Hematopoietic multipotent progenitor cell treated with erythropoietin and hydrocortisone succinate and interleukin-3 and kit ligand, for 15 days (in vitro differentiated cells): ENCODE data around the gene NFIA.

Experiments
- DNase-seq: peaks from one replicate; pipeline ENCODE4 v3.0.0-alpha.2; 2015; ENCODE audit warnings: low spot score

Gene NFIA

GRCh38 chr1:61130338-61131000 is 48.1 kb downstream of the NFIA start:
- no peak for DNase-seq

DNA sequence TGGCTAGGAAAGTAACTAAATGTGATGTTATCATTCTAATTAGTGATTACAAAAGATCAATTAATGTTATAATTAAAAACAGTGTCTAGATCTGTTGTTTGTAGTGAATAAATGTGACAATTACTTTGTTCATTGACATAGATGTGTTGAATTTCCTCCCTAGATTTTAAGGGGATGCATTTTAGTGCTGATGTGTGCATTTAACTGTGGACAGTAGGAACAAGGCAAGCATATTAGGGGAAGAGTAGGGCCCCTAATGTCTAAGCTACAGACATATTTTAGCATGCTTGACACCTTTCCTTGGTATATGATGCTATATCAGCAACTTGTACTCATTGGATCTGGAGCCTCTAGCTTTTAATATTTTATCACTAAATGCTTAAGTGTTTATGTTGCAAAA is 48.9 kb downstream of the NFIA start:
- no peak for DNase-seq

DNA sequence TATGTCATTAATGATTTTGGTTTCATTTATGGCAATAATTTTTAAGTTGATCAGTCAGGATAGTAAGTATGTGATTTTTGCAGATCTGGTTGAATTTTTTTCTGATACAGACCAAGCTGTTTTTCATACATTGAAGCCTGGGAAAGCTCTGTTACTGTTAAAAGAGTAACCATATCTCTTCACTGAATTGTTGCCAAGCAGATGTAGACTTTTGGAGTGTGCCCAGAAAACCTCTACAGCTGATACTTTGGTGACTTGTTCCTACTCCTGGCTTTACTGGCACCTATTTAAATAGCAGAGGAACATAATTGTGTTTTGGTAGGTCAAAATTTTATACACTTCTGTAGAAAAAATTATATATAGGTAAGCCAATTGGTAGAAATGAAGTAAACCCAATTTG is 49.4 kb downstream of the NFIA start:
- peak; percentile 57 for DNase-seq

DNA sequence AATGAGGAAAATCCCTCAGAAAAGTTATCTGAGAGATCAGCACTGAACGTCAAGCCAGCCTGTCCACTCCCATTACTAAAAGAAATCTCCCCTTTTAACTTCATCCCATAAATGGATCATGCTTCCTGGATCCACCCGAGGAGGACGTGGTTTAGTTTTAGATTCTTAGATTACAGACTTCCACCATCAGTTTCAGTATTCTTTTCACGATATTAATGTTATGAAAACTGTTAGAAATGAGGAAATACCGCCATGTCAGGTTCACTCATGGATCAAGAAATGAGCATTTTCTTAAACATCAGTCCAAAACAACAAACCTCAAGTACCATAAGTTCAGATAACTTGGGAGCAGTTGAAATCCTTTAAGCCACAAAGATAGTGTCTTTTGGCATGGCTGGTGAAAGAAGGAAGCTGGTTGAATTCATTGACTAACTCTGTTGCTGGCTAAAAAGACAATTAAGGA is 49.8 kb downstream of the NFIA start:
- DNase-seq, result no peak

DNA sequence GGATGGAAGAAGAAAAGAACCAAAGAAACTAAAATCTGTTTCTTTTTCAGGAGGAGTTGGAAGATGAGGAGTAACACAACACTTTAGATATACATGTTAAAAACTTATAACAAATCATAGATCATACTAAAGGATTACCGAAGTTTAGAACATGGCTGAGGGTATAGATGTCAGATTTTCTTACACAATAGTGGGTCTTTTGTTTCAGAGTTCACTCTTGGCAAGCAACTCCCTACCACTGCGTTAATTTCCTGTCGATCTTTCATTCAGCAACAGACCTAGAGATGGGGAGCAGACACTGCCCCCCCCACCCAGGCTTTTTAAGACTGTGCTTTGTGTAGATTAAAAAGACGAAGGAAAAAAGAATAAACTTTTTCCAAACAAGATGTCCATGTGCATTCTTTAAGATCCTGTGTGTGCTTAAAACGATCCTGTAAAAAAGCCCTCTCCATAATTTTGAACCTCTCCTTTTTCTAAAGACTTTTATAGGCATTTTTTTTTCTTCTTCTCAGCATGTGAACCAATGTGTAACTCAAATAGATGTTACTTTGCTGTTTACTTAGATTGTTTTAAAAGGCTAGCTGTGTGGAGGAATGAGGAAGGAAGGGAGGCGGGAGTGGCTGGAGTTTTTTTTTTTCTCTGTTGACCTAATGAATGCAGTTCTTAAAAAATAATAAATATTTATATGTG is 50.4 kb downstream of the NFIA start:
- DNase-seq, result no peak

DNA sequence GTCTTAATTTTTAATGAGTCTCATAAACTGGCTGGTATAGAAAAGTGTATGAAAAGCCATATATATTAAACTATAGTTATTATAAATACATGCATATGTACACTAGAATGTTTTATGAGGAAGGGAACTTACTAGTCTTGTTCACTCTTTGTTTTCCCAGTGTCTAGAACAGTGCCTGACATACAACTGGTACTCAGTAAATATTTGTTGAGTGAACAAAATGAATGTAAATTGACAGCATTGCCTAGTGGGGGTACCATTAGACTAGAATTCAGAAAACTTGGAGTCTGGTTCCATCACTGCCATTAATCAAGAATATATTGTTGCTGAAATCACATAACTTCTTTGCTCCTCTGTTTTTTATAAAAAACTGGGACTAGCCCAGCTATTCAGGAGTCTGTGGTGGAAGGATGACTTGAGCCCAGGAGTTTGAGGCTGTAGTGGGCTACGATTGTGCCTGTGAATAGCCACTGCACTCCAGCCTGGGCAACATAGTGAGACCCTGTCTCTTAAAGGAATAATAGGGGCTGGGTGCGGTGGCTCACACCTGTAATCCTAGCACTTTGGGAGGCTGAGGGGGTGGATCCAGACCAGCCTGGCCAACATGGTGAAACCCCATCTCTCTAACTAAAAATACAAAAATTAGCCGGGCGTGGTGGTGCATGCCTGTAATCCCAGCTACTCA is 51.1 kb downstream of the NFIA start:
- no peak for DNase-seq

DNA sequence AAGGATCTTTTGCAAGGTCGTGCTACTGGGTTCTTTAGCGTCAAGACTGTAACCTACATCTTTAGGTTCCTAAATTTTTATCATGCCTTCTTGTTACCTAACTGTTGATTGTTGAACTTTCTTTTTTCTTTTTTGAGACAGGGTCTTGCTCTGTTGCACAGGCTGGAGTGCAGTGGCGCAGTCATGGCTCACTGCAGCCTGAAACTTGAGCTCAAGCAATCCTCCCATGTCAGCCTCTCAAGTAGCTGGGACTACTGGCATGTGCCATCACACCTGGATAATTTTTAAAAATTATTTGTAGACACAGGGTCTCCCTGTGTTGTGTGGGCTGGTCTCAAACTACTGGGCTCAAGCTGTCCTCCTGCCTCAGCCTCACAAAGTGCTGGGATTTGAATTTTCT is 52.9 kb downstream of the NFIA start:
- DNase-seq, result no peak

GRCh38 chr1:61138305-61138704 is 55.9 kb downstream of the NFIA start:
- DNase-seq, result no peak

DNA sequence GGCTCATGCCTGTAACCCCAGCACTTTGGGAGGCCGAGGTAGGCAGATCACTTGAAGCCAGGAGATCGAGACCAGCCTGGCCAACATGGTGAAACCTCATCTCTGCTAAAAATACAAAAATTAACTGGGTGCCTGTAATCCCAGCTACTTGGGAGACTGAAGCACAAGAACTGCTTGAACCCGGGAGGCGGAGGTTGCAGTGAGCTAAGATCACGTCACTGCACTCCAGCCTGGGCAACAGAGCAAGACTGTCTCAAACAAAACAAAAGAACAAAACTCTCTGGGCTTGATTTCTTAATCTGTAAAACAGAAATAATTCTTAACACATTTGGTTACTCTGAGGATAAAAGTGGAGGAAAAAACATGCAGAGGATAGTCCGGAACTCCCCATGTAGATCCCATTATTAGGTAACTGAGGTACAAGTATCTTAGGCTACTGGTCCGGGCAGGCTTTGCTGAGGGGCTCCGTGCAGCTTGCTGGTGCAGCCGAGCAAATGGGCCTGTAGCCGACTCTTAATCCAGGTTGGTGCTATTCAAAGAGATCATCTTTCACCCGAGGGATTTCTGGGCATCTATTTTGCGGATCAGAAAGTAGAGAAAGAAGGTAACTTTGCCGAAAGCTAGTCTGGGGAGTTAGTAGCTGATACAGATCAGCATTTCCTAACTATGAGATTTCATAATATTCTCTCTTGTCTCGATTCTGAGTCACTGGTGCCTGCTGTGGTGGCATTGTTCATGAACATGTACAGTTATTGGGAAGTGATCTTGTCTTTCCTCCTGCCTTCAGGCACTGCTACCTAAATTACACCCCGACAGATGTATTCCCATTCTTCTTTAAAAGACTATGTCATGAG is 56.8 kb downstream of the NFIA start:
- no peak for DNase-seq

DNA sequence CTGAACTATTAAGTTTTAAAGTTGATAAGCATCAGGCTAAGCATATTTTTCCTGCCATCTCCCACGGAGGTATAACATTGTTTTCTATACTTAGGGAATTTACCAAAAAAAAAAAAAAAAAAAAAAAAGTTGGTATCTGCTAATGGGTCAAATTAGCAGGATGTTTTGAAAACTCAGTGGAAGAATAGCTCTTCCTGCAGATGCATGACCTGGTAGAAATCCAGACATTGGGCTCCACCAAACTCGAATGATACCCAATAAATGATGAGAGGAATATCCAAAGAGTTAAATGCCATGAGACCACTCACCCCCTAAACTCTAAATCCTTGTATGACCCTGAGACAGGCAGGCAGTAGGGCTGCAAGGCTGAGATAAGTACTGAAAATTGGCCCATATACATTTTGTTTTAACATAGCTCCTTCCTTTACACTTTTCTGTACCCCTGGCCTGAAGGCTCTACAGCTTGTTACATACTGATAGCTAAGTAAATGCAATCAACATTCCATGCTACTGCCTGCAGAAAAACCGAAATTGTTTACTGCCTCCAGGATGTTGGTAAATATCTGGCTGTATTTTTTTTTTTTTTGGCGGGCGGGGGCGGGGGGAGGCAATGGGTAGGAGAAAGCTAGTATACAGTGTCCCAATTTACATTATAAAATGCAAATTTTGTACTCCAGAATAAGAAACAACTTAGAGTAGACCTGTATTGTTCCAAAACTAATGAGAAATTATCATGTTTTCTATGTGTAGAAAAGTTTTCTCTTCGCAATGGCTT is 57.6 kb downstream of the NFIA start:
- DNase-seq, result peak; percentile 78

DNA sequence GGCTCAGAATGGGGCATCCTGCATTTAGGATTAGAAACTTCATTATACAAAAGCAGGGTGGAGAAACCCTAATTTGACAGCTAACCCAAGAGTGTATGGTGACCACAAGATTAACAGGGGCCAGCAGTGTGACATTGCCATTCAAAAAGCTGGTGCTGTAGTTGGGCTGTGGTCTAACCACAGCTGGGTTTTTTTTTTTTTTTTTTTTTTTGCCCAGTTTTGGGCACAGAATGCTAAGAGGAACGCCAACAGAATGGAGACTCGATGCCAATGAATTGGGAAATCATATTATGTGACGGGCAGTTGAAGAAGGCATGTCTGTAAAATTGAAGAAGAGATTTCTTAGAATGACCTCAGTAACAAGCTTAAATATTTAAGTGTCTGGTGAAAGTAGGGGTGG is 58.4 kb downstream of the NFIA start:
- peak; percentile 43 for DNase-seq

- peak; percentile 50 for DNase-seq
Observed at GRCh38 chr1:61141288-61142042, 59.1 kb downstream of the NFIA start.

- DNase-seq, result no peak
Observed at GRCh38 chr1:61142043-61142440, 59.7 kb downstream of the NFIA start.

DNA sequence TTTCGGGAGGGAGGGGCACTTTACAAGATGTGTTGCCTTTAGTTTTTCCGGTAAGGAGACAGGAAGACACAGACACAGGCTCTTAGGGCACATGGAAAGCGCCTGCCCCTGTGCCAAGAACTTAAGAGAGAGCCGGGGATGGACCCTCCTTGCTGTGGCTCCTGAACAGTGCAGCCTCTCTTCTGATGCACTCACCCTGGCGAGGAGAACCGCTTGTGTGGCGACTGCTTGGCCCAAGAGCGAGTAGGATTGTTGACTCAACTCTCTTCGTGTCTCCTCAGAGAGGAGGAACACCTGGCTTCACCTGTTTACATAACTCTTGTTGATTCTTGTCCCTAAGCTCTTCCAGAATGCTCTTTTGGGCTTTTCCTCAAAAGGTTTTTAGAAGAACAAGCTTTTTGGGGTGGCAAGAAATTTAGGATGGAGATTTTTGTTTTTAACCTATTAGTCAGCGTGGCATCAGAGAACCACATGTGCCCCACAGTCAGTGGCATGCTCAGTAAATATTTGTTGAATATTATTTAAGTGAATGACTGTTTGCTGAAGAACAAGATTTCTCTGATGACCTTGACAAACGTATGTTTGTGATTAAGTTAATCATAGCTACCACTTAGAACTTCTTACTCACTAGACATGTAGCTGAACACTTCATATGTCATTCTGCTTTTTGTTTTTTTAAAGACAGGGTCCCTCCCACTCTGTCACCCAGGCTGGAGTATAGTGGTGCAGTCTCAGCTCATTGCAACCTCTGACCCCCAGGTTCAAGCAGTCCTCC is 60.6 kb downstream of the NFIA start:
- DNase-seq, result no peak

GRCh38 chr1:61143821-61144424 is 61.6 kb downstream of the NFIA start:
- peak; percentile 49 for DNase-seq

GRCh38 chr1:61149010-61149860 is 66.9 kb downstream of the NFIA start:
- no peak for DNase-seq

GRCh38 chr1:61151565-61151964 is 69.2 kb downstream of the NFIA start:
- DNase-seq, result no peak

DNA sequence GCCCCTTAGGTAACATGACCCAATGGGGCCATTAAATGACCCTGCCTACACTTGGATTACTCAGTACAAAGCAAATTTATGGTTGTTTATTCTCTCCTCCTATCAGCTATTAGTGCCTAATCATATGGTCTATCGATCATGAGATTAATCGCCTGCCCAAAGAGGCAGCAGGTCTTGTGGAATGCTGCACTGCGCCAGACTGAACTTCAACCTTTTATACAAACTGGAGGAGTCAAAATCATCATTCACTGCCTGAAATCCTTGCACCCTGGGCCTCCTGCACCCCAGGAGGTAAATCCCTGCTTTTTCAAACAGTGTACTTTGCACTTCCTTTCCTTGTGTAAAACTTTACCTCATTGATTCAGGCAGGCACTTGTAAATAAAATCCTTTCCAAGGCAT is 69.7 kb downstream of the NFIA start:
- DNase-seq, result no peak
